Mucosa of rectum (tissue), 2 donors: ENCODE results near the gene SORBS2.
A peak's percentile ranks its signal among the peaks of the same experiment; 100 is the strongest.

Experiments
- H3K27ac ChIP-seq, 2 donors: one replicate each; pipeline ENCODE4 v1.7.0; 2013; ENCODE audit warnings: inconsistent platforms in 2 of 2, low read depth in 2 of 2, low read length in 2 of 2
- H3K27me3 ChIP-seq, 2 donors: one replicate each; pipeline ENCODE4 v1.7.0; 2013; ENCODE audit warnings: low read length in 2 of 2; ENCODE audit not compliant: control insufficient read depth in 2 of 2, insufficient read depth in 2 of 2
- H3K36me3 ChIP-seq, 2 donors: one replicate each; pipeline ENCODE4 v1.7.0; 2013; ENCODE audit warnings: low read length in 2 of 2; ENCODE audit not compliant: control insufficient read depth in 2 of 2, insufficient read depth in 2 of 2
- H3K4me1 ChIP-seq, 2 donors: one replicate each; pipeline ENCODE4 v1.7.0; 2013; ENCODE audit warnings: low read length in 2 of 2, mild to moderate bottlenecking in 1 of 2; ENCODE audit not compliant: control insufficient read depth in 2 of 2, insufficient read depth in 2 of 2
- H3K4me3 ChIP-seq, 2 donors: one replicate each; pipeline ENCODE4 v1.7.0; 2013; ENCODE audit warnings: low read length in 2 of 2
- H3K9ac ChIP-seq, 2 donors: one replicate each; pipeline ENCODE4 v1.7.0; 2013; ENCODE audit warnings: low read length in 2 of 2, low read depth in 1 of 2, mild to moderate bottlenecking in 1 of 2
- H3K9me3 ChIP-seq, 2 donors: one replicate each; pipeline ENCODE4 v1.7.0; 2013; ENCODE audit warnings: low read length in 2 of 2; ENCODE audit not compliant: control insufficient read depth in 2 of 2
- donor health status: healthy.
- donor health status: Normal muscosa, but diverticular disease.

The SORBS2 gene

GRCh38 chr4:185742766-185743165 lies 69.2 kb downstream of the SORBS2 start:
- H3K4me1 ChIP-seq, result peaks cover 0 to 3% of the 10 kb centered on the region in 2 donors
- H3K27ac ChIP-seq, result no peak overlapping the region
- H3K9ac ChIP-seq, result no peak overlapping the region

GRCh38 chr4:185741795-185742194 lies 70.2 kb downstream of the SORBS2 start:
- H3K4me1 ChIP-seq, result peaks cover 0 to 6% of the 10 kb centered on the region in 2 donors
- no peak overlapping the region for H3K9ac ChIP-seq
- no peaks in the 10 kb centered on the region for H3K27me3 ChIP-seq
- H3K9me3 ChIP-seq, result no peaks in the 10 kb centered on the region
- no peak overlapping the region for H3K27ac ChIP-seq
- no peak overlapping the region for H3K4me3 ChIP-seq
- H3K36me3 ChIP-seq, result no peaks in the 10 kb centered on the region

More at GRCh38 chr4:185742766-185743165, 69.2 kb downstream of the SORBS2 start:
- H3K4me3 ChIP-seq, result no peak overlapping the region
- no peaks in the 10 kb centered on the region for H3K36me3 ChIP-seq
- no peaks in the 10 kb centered on the region for H3K27me3 ChIP-seq
- no peaks in the 10 kb centered on the region for H3K9me3 ChIP-seq

GRCh38 chr4:185740471-185740873 lies 71.5 kb downstream of the SORBS2 start:
- H3K36me3 ChIP-seq, result no peaks in the 10 kb centered on the region
- H3K9ac ChIP-seq, result no peak overlapping the region
- no peaks in the 10 kb centered on the region for H3K27me3 ChIP-seq
- H3K9me3 ChIP-seq, result no peaks in the 10 kb centered on the region
- no peak overlapping the region for H3K27ac ChIP-seq
- H3K4me1 ChIP-seq, result peaks cover 0 to 6% of the 10 kb centered on the region in 2 donors
- no peak overlapping the region for H3K4me3 ChIP-seq

- Histone ChIP-seq H3K9me3 (no peaks in the 10 kb centered on the region), H3K4me1 (peaks cover 4 to 6% of the 10 kb centered on the region in 2 donors), H3K9ac (no peak overlapping the region), H3K4me3 (no peak overlapping the region), H3K27ac (peak overlapping the region; percentile 4 to 15), H3K27me3 (no peaks in the 10 kb centered on the region), H3K36me3 (no peaks in the 10 kb centered on the region)
These were observed 73.2 kb downstream of the SORBS2 start for GRCh38 chr4:185738820-185739219.

GRCh38 chr4:185738038-185738552 lies 73.9 kb downstream of the SORBS2 start:
- no peaks in the 10 kb centered on the region for H3K36me3 ChIP-seq
- H3K9me3 ChIP-seq, result no peaks in the 10 kb centered on the region
- H3K27ac ChIP-seq, result peak overlapping the region; percentile 48 to 66
- peaks cover 4 to 6% of the 10 kb centered on the region in 2 donors for H3K4me1 ChIP-seq
- H3K9ac ChIP-seq, result peak overlapping the region in 1 of 2 donors; percentile 26
- no peaks in the 10 kb centered on the region for H3K27me3 ChIP-seq
- peak overlapping the region in 1 of 2 donors; percentile 20 for H3K4me3 ChIP-seq

- Histone ChIP-seq H3K4me3 (peak overlapping the region in 1 of 2 donors; percentile 20), H3K9me3 (no peaks in the 10 kb centered on the region), H3K9ac (peak overlapping the region in 1 of 2 donors; percentile 26), H3K36me3 (no peaks in the 10 kb centered on the region), H3K4me1 (peaks cover 4 to 6% of the 10 kb centered on the region in 2 donors), H3K27ac (peak overlapping the region; percentile 48 to 66), H3K27me3 (no peaks in the 10 kb centered on the region)
These were observed 74.4 kb downstream of the SORBS2 start for GRCh38 chr4:185737489-185738037.

- Histone ChIP-seq H3K27ac (peak overlapping the region in 1 of 2 donors; percentile 5), H3K4me3 (no peak overlapping the region), H3K9me3 (no peaks in the 10 kb centered on the region), H3K9ac (no peak overlapping the region), H3K4me1 (peaks cover 4 to 6% of the 10 kb centered on the region in 2 donors), H3K27me3 (no peaks in the 10 kb centered on the region), H3K36me3 (no peaks in the 10 kb centered on the region)
These were observed 75.1 kb downstream of the SORBS2 start for GRCh38 chr4:185736882-185737281.

GRCh38 chr4:185735866-185736400 lies 76.1 kb downstream of the SORBS2 start:
- Histone ChIP-seq H3K27me3 (no peaks in the 10 kb centered on the region), H3K36me3 (no peaks in the 10 kb centered on the region), H3K9me3 (no peaks in the 10 kb centered on the region), H3K4me1 (peaks cover 4 to 6% of the 10 kb centered on the region in 2 donors), H3K9ac (no peak overlapping the region), H3K4me3 (no peak overlapping the region), H3K27ac (peak overlapping the region in 1 of 2 donors; percentile 5)

GRCh38 chr4:185734930-185735329 lies 77.1 kb downstream of the SORBS2 start:
- H3K27ac ChIP-seq, result peak overlapping the region in 1 of 2 donors; percentile 12
- no peak overlapping the region for H3K4me3 ChIP-seq
- H3K4me1 ChIP-seq, result peaks cover 4 to 6% of the 10 kb centered on the region in 2 donors
- no peaks in the 10 kb centered on the region for H3K9me3 ChIP-seq
- no peaks in the 10 kb centered on the region for H3K27me3 ChIP-seq
- H3K9ac ChIP-seq, result no peak overlapping the region
- H3K36me3 ChIP-seq, result no peaks in the 10 kb centered on the region

- no peak overlapping the region for H3K4me3 ChIP-seq
- no peak overlapping the region for H3K9ac ChIP-seq
- H3K9me3 ChIP-seq, result no peaks in the 10 kb centered on the region
- H3K27ac ChIP-seq, result peak overlapping the region in 1 of 2 donors; percentile 14
- no peaks in the 10 kb centered on the region for H3K36me3 ChIP-seq
- H3K27me3 ChIP-seq, result no peaks in the 10 kb centered on the region
- peaks cover 4 to 8% of the 10 kb centered on the region in 2 donors for H3K4me1 ChIP-seq
These were observed 77.8 kb downstream of the SORBS2 start for GRCh38 chr4:185734214-185734613.
